ENCODE data around the gene RTKN2.

RTKN2 gene

GRCh38 chr10:62180677-62181076 lies 88.0 kb downstream of the RTKN2 start:
- Histone ChIP-seq H3K36me3 (ENCODE audit: control insufficient read depth, insufficient read depth, low read length) (no peaks in the 10 kb centered on the region), H3K27me3 (replicated peaks; ENCODE audit: control insufficient read depth, insufficient read depth, low read length) (no peaks in the 10 kb centered on the region), H3K4me3 (replicated peaks; ENCODE audit: low read depth, low read length) (no peak overlapping the region)
- DNase-seq (ENCODE audit: extremely low read depth, insufficient read length), result no peak
- TF ChIP-seq, protein P1, sequence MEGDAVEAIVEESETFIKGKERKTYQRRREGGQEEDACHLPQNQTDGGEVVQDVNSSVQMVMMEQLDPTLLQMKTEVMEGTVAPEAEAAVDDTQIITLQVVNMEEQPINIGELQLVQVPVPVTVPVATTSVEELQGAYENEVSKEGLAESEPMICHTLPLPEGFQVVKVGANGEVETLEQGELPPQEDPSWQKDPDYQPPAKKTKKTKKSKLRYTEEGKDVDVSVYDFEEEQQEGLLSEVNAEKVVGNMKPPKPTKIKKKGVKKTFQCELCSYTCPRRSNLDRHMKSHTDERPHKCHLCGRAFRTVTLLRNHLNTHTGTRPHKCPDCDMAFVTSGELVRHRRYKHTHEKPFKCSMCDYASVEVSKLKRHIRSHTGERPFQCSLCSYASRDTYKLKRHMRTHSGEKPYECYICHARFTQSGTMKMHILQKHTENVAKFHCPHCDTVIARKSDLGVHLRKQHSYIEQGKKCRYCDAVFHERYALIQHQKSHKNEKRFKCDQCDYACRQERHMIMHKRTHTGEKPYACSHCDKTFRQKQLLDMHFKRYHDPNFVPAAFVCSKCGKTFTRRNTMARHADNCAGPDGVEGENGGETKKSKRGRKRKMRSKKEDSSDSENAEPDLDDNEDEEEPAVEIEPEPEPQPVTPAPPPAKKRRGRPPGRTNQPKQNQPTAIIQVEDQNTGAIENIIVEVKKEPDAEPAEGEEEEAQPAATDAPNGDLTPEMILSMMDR (IDR thresholded peaks at IDR 0.05; ENCODE audit: insufficient read depth, low read length, poor library complexity, severe bottlenecking), result no peak

DNA sequence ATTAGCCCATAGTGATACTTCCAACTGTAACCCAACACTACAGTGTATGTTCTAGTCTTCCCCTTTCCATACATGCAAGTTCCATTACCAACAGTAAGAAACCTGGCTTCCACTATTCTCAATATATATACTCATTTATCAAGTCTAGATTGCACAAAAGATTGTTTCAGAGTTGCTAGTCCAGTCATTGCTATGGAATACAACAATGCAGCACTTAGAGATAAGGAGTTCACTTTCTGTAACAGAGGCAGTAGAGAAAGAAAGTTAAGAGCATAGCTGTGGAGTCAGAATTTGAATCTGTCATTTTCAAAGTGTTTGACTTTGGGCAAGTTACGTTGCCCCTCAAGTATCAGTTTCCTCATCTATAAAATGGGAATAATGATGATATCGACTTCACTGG lies 90.1 kb downstream of the RTKN2 start:
- no peak overlapping the region for H3K4me3 ChIP-seq (replicated peaks; ENCODE audit: low read depth, low read length)
- DNase-seq (ENCODE audit: extremely low read depth, insufficient read length), result no peak

GRCh38 chr10:62177111-62177510 lies 91.5 kb downstream of the RTKN2 start:
- TF ChIP-seq, protein P1 (IDR thresholded peaks at IDR 0.05; ENCODE audit: insufficient read depth, low read length, poor library complexity, severe bottlenecking), result no peak
- Histone ChIP-seq H3K36me3 (ENCODE audit: control insufficient read depth, insufficient read depth, low read length) (no peaks in the 10 kb centered on the region), H3K27me3 (replicated peaks; ENCODE audit: control insufficient read depth, insufficient read depth, low read length) (no peaks in the 10 kb centered on the region), H3K4me3 (replicated peaks; ENCODE audit: low read depth, low read length) (no peak overlapping the region)
- DNase-seq (ENCODE audit: extremely low read depth, insufficient read length), result no peak

More for the DNA sequence above, 90.1 kb downstream of the RTKN2 start:
- no peaks in the 10 kb centered on the region for H3K36me3 ChIP-seq (ENCODE audit: control insufficient read depth, insufficient read depth, low read length)
- TF ChIP-seq, protein P1 (IDR thresholded peaks at IDR 0.05; ENCODE audit: insufficient read depth, low read length, poor library complexity, severe bottlenecking), result no peak
- H3K27me3 ChIP-seq (replicated peaks; ENCODE audit: control insufficient read depth, insufficient read depth, low read length), result no peaks in the 10 kb centered on the region

GRCh38 chr10:62175251-62175650 lies 93.4 kb downstream of the RTKN2 start:
- TF ChIP-seq, protein P1 (IDR thresholded peaks at IDR 0.05; ENCODE audit: insufficient read depth, low read length, poor library complexity, severe bottlenecking), result no peak
- Histone ChIP-seq H3K36me3 (ENCODE audit: control insufficient read depth, insufficient read depth, low read length) (no peaks in the 10 kb centered on the region), H3K27me3 (replicated peaks; ENCODE audit: control insufficient read depth, insufficient read depth, low read length) (no peaks in the 10 kb centered on the region), H3K4me3 (replicated peaks; ENCODE audit: low read depth, low read length) (no peak overlapping the region)
- no peak for DNase-seq (ENCODE audit: extremely low read depth, insufficient read length)

GRCh38 chr10:62172465-62172864 lies 96.2 kb downstream of the RTKN2 start:
- Histone ChIP-seq H3K27me3 (replicated peaks; ENCODE audit: control insufficient read depth, insufficient read depth, low read length) (no peaks in the 10 kb centered on the region), H3K4me3 (replicated peaks; ENCODE audit: low read depth, low read length) (no peak overlapping the region), H3K36me3 (ENCODE audit: control insufficient read depth, insufficient read depth, low read length) (no peaks in the 10 kb centered on the region)
- TF ChIP-seq, protein P1 (IDR thresholded peaks at IDR 0.05; ENCODE audit: insufficient read depth, low read length, poor library complexity, severe bottlenecking), result no peak
- DNase-seq (ENCODE audit: extremely low read depth, insufficient read length), result no peak

- TF ChIP-seq, protein P1 (IDR thresholded peaks at IDR 0.05; ENCODE audit: insufficient read depth, low read length, poor library complexity, severe bottlenecking), result no peak
- Histone ChIP-seq H3K27me3 (replicated peaks; ENCODE audit: control insufficient read depth, insufficient read depth, low read length) (no peaks in the 10 kb centered on the region), H3K4me3 (replicated peaks; ENCODE audit: low read depth, low read length) (no peak overlapping the region), H3K36me3 (ENCODE audit: control insufficient read depth, insufficient read depth, low read length) (no peaks in the 10 kb centered on the region)
- no peak for DNase-seq (ENCODE audit: extremely low read depth, insufficient read length)
Measured at GRCh38 chr10:62171791-62172190, 96.9 kb downstream of the RTKN2 start.

Measured in GM06990 (cell line).